HG03108 (cell line): ENCODE data around the gene SLC16A3.
"Not testable (repeated sequence)": the region's sequence is repeated elsewhere in the genome, so short reads cannot be mapped to it uniquely, and the experiment has no call there.

Source experiments
- ATAC-seq: cut with Tn5 transposase; IDR thresholded peaks from one replicate; pipeline ENCODE4 v1.9.1; 2021; ENCODE audit warnings: moderate library complexity; ENCODE audit not compliant: unreplicated experiment

SLC16A3 gene

DNA sequence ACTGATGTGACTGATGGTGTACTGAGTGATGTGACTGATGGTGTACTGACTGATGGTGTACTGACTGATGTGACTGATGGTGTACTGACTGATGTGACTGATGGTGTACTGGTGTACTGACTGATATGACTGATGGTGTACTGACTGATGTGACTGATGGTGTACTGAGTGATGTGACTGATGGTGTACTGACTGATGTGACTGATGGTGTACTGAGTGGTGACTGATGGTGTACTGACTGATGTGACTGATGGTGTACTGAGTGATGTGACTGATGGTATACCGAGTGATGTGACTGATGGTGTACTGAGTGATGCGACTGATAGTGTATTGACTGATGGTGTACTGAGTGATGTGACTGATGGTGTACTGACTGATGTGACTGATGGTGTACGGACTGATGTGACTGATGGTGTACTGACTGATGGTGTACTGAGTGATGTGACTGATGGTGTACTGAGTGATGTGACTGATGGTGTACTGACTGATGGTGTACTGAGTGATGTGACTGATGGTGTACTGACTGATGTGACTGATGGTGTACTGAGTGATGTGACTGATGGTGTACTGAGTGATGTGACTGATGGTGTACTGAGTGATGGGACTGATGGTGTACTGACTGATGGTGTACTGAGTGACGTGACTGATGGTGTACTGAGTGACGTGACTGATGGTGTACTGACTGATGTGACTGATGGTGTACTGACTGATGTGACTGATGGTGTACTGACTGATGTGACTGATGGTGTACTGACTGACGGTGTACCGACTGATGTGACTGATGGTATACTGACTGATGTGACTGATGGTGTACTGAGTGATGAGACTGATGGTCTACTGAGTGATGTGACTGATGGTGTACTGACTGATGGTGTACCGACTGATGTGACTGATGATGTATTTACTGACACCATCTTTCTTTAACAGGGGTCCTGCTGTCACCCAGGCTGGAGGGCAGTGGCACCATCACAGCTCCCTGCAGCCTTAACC, 31.4 kb downstream of the SLC16A3 start:
- not testable (repeated sequence) for ATAC-seq

DNA sequence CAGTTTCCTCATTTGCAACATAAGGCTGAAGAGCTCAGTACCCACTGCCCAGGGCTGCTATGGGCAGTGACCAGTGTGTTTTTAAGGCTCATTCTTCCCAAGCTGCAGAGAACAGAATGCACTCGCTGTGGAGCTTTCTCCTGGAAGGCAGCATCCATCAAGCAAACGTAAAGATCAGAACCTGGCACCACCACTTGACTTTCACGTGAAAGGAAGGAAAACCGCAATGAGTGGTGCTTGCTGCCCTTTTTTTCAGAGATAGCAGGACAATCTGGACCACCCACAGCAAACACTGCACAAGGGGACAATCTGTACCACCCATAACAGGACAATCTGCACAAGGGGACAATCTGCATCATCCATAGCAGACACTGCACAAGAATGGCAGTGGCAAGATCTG, 33.5 kb downstream of the SLC16A3 start:
- no peak for ATAC-seq

DNA sequence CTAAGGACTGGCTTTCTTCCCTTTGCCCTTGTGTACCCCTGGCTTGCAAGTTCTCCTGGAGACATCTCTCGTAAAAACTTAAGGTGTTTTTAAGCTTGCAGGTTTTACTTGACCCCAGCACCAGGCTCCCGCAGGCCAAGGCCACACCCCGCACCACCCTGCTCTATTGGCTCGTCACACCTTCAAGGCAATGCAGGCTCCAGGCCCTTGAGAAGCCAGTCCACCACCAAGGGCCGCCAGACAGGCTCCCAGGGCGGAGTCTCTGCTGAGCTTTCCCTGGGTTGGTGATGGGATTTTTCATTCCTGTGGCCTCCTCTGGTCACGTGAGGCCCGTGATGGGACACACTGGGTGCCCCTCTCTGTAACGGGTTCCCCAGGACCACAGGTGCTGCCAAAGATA, 34.8 kb downstream of the SLC16A3 start:
- ATAC-seq = no peak

DNA sequence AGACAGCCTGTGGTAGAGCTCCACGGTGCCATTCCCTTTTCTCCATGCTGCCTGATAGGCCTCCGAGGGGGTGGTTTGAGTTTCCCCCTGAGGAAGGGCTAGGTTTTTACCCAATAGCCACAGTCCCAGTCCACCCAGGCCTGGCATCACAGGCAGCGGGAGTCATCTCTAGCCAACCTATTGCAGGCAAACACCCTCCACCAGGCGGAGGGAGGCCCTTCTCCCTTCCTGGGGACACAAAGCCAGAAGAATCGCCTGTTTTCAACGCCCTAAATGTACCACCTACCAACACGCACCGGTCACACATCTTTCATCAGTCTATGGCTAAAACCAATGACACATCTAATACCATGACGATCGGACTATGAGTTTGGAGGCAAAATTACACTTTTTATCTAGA, 37.3 kb downstream of the SLC16A3 start:
- no peak for ATAC-seq

DNA sequence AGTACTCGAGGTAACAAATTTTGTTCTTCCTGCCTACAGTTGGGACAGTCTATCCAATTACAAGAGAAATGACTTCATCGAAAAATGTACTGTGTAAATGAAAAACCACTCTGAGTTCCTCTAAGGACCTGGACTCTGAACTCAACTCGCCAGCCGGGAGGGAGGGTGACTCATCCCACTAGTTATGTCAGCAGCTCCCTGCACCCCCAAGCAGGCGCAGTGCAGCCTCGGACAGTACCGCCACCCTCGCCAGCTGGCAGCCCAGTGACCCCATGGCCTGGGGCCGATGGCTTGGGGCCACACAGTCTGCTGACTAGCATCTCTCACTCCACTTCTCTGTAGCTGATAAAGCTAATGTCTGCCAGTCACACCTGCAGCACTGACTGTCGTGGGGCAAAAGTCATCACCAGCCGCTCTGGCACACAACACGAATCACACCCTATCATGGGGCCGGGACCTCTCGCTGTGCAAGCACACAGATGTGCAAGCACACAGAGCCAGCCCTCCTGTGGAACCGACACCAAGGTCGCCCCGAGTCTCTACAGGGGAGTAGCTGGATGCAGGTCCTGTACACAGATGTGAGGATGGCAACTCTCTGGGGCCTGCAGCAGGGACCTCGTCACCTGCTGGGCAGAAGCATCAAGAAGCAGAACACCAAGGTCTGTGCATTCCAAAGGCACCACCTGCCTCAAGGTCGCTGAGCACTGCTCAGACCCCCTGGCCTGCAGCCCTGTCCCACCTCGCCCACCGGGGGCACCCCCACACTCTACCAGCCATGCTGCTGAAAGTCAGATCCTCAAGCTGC, 38.9 kb downstream of the SLC16A3 start:
- ATAC-seq = no peak

DNA sequence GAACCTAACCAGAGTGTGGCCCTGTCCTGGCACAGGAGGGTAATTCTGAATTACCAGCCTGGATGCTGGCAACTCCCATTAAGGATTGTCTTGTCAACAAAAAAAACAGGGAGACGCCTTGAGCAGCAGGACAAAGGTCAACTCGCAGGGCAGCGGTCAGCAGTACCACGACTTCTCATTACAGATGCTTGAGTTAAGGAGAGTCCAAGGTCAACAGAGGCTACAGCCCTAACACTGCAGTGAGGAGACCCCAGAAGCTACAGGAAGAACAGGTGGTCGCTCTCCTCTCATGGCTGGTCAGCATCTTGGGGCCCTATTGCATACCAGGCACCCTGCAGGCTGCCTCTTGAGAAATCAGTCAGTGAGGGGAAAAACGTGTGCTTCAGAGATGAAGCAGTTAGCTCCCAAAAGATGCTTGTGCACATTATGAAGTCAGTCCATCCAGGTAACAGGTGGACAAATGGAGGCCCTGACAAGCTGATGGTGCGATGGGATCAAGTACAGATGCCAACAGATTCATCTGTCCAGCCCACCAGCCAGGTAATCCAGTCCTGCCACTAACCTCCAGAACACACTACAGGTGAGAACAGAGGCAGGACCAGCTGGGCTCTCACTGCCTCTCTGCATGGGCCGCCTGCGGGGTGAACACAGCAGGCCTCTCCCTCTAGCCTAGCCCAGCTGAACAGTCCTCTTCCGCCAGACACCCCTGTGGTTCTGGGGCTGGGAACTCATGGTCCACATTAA, 40.5 kb downstream of the SLC16A3 start:
- ATAC-seq = no peak

DNA sequence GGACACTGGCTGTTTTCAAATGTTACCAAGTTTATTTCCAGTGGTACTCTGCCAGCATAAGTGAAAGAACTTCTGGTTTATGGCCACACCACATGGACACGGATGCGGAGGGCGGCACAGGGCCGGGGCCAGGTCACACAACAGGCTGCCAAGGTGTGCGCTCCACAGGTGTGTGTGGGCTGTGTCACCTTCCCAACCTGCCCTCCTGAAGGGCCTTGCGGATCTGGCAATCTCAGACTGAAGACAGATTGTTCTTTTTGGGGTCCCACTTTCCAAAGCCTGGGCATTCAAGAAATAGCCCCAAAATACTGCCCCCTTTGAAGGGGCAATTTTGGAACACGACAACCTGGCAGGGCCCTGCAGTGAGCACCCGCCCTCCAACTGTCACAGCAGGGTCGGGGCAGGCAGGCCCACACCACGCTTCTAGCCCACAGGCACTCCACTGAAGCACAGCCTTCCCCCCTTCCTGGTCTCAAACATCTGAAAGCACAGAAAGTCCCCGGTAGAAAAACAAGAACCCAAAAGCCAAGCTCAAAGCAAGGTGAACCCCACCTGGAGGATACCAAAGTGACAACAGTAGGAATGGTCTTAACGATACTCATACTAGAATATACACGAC, 41.1 kb downstream of the SLC16A3 start:
- no peak for ATAC-seq

DNA sequence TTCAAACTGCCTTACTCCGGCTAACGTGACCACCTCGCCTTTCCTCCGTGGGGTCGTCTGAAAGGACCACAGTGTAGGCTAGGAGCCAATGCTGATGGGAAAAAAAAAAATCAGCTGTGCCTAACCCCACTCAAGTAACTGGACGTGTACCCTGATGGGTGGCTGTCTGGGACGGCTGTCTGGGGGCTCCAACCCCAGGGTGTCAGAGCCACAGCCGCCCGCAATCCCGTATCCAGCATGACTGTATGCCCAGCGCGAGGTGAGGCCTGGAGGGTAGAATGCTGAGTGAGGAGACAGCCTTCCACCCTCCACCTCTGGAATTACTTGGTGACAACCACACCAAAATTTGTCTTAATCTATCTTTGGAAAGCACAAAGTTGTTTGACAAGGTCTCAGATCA, 41.8 kb downstream of the SLC16A3 start:
- no peak for ATAC-seq

DNA sequence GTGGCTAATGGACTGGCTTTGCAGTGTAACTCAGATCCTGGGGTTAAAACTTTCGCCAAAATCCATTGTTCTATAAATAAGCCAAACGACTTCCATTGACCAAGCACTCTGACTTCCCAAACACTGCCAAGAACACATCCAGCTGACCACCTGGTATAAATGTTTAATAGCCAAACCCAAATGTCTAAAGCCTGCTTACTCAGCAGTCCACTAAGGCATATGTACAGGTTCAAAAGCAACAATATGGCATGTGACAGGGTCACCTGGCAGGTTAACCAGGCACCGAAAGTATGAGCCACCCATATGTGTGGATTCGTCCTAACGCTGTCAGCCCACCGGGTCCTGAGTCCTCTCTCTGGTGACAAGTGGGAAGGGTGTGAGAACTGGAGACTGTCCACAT, 42.6 kb downstream of the SLC16A3 start:
- no peak for ATAC-seq

DNA sequence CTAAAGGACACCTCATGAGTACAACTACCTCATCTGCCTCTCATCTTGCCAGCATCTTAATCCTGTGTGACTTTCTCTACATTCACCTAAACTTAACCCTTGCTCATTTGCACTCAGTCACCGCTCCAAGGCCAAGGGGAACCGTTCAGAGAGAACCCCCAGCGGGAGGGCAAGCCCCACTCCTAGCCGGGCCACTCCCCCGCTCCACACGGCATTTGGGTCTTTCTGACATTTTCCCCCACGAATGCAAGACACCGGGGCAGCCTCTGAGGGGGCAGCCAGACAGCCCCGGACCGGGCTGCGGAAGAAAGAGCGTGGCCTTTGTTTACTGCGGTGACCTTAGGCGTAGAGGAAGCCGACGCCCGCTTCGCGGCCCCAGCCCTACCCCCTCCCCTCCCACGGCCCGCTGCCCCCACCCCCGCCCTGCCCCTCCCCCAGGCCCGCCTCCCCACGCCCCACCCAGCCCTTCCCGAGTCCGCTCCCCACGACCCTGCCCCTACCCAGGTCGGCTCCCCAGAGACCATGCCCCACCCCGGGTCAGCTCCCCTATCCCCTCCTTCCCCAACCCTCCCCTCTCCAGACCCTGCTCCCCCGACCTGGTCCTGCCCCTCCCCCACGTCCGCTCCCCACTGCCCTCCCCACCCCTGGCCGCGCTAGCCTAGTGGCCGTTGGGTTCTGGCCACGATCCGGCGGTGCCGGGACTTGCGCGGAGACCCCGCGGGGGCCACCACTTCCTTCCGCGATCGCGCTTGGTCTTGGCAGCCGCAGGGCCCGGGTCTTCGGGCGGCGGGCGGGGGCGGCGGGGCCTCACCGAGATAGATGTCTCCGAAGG, 43.9 kb downstream of the SLC16A3 start:
- ATAC-seq = no peak

DNA sequence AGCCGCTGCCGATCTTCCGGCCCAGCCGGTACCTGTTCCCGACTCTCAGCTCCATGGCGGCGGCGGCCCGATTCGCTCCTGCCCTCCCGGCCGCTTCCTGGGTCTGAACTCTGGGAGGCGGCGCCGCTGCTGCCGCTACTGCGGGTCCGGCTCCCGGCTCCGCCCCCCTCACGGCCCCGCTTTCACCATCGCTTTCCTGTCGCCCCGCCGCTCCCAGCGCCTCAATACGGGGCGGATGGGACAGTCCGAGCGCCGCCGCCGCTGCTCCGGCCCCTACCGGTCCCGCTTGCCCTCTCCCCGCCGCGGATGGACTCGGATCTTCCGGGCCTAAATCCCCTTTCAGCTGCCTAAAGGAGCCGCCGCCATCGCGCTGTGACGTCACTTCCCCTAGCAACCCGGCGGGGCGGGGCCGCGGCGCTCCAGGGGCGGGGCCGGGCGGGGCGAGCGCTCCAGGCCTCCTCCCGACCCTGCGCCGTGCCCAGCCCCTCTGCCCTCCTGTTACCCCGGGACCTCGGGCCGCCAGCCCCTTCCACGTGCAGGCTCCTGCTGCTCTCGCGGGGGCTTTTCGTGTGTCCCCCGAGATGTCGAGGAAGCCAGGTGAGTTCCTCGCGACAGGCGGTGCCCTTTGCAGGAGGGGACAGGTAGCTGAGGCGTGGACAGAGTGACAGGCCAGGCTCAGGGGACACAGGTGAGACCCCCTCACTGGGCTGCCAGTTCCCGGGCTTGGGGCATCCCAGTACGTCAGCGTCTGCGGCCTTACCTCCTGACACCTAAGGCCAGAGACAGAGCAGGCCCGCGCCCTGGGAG, 44.7 kb downstream of the SLC16A3 start, which contains the start of gene CSNK1D:
TSS of gene CSNK1D (minus strand) at position 374 of the 807 bp plus-strand sequence. CDS start at position 55, 319 bp downstream.
- peak; percentile 77 for ATAC-seq

DNA sequence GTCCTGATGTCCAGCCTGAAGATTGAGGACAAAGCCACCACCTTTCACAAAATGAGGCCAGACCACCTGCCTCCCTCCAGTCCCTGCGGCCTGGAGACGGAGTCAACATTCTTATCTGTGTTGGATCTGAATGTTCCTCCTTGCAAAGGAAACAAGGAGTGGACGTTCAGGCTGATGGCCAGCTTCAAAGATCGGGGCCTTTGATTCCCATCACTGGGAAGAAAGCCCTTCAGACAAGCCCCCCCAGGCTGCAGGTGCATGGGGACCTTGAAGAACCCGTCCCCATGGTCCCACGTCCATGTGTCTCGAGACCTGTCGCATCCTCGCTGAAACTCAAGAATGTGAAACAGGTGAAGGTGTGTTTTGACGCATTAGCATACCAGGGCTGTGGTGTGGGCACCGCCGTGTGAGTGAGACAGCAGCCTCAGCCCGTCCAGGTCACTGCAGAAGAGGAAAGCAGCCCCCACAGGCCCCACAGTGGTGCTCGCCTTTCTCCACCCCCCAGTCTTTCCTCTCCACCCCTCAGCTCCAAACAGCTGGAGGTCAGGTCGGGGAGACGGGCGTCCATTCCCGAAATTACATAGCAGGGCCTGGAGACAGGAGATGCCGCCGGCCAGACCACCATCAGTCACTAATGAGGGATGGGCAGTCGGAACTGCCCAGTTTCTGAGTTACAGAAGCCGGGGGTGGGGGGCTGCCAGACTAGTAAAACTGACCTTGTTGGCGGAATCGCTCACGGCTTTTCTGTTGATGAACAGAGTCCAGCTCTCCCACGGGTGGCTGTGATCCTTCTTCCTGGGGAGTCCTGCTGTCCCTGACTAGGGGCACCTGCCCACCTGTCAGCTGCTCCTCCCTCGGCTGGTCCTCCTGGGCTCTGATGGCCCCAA, 45.5 kb downstream of the SLC16A3 start:
- ATAC-seq = no peak

DNA sequence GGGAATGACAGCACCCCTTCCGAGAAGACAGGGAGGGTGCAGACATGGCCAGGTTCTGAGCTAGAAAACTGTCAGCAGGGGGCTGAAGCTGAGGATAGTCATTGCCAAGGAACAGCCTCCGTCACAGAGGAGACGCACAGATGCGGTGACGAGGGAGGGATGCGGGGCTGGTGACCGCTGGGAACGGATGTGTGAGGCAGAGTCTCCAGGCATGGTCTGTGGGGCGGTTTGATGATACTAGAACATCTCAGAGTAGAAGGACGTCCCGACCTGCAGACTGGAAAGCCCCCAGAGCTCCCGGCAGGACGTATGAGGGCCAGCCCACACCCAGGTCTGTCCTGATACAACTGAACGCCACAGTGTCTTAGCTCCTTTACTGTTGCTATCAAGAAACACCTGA, 46.5 kb downstream of the SLC16A3 start:
- ATAC-seq = no peak

DNA sequence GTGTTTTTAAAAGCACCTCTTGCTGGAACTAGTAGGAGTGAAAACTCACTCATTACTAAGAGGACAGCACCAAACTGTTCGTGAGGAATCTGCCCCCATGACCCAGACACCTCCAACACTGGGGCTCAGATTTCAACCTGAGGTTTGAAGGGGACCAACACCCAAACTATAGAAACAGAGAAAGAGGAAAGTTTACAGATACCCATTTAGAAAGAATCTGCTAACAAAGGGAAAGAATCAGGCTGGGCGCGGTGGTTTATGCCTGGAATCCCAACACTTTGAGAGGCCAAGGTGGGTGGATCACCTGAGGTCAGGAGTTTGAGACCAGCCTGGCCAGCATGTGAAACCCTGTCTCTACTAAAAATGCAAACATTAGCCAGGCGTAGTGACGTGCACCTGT, 48.1 kb downstream of the SLC16A3 start:
- ATAC-seq = no peak

DNA sequence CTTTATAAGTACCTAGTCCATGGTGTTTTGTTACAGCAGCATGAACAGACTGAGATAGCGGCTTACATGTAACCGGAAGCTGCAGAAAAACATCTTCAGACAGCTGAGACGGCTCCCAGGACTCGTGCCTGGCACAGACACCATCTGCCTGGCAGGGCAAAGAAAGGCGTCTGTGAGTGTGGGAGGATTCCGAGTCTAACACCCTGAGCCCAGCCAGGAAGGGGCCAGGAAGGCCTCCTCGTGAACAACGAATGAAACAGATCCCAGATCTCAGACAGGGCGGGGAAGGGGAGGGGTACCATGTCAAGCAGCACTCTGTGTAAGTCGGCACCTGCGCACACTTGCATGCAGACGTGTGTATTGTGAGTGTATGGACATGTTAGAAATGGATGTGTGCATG, 49.0 kb downstream of the SLC16A3 start:
- ATAC-seq = no peak

DNA sequence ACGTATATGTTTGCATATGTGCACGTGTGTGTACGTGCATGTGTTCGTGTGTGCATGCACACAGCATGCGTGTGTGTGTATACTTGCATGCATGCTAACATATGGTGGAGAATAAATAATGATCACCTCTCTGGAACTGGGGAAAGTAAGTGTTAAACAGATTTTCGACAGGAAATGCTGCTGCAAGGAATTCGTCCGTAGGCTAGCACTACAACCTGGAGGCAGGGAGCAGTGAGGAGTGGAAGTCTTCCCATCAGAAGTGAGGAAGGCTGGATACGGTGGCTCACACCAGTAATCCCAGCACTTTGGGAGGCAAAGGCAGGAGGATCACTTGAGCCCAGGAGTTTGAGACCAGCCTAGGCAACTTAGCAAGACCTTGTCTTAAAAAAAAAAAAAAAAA, 49.5 kb downstream of the SLC16A3 start:
- ATAC-seq = no peak

DNA sequence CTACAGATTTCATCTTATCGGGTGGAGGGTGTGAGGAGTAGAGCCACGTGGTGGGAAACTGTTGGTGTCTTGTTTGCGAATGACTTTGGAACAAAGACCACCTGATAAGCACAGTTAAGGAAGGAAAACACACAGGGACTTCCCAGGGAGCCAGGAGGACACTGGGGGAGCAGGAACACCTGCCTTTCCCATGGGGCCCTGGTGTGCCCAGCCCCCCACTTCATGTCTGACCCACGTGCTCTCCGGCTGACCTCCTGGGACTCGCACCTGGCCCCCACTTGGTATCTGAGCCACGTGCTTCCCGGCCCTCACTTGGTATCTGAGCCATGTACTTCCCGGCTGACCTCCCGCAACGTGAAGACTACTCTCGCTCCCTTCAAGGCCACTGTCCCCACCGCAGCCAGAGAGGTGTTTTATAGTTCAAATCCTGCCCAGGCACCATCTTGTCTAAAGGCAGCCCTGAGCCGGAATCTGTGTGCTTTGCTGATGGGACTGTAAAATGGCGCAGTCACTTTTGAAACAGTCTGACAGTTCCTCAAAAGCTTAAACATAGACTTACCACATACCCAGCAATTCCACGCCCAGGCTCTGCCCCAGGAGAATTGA, 50.0 kb downstream of the SLC16A3 start:
- no peak for ATAC-seq

DNA sequence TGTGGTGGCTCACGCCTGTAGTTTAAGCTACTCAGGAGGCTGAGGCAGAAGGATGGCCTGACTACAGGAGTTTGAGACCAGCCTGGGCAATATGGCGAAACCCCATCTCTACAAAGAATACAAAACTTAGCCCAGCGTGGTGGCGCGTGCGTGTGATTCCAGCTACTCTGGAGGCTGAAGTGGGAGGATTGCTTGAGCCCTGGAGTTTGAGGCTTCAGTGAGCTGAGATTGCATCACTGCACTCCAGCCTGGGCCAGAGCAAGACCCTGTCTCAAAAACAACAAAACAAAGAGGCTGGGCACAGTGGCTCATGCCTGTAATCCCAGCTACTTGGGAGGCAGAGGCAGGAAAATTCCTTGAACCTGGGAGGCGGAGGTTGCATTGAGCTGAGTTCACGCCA, 51.7 kb downstream of the SLC16A3 start:
- ATAC-seq = no peak
